ENCODE measurements around the gene POLR3G.
A peak's percentile ranks its signal among the peaks of the same experiment; 100 is the strongest.

Gene POLR3G

DNA sequence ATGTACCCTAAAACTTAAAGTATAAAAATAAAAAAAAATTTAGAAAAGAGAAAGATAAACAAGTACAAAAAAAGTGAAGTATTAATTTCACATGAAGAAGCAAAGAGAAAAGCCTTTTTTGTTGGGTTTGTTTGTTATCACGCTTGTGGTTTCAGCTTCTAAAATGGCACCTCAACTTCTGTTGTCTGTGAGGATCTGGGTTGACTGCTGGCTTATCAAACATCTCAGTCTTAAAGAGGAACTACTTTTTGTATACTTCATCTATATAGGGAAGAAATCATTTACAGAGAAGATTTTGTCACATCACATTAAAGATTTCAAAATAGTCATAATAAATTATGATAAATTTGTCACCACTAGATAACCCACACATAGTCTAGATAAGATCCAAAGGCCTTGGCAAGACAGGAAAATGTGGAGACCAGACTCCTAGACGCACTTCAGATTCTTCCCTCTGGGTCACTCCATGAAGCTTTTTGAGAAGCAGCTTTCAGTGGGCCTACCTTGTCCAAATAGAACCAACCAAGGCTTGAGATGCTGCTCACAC is 75.1 kb downstream of the POLR3G start:
- Histone ChIP-seq H3K27me3 (ENCODE audit: control insufficient read depth, insufficient read depth, low read length) (no peaks in the 10 kb centered on the region), H3K27ac (ENCODE audit: low read length) (no peak overlapping the region), H3K9me3 (ENCODE audit: control insufficient read depth, insufficient read depth, low read length) (no peaks in the 10 kb centered on the region), H3K36me3 (ENCODE audit: control insufficient read depth, insufficient read depth, low read length) (no peaks in the 10 kb centered on the region), H3K4me3 (ENCODE audit: low read length) (no peak overlapping the region), H3K4me1 (ENCODE audit: control insufficient read depth, insufficient read depth, low read length) (peaks cover 3% of the 10 kb centered on the region; the same call in 1 of the 2 replicates)
- WGBS (ENCODE audit: insufficient coverage, insufficient read length), result no CpG with 5 or more reads among the region's 2 CpGs
- no peak for DNase-seq (ENCODE audit: low read depth, low spot score)

DNA sequence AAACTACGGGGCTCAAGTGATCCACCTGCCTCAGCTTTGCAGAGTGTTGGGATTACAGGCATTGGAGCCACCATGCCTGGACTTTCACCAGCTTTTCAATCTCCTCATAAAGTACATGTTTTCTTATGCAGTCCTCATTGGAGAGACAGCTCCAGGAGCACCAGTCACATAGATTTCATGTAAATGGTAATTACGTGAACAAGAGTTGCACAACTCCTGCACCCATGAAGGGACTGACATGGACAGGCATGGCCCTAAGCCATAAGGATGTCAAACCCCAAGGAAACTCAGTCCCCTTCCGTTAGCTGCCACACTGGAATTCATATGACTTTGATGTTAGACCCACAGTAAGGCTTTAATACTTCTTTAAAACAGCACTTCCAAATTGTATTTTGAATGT is 76.3 kb downstream of the POLR3G start:
- Histone ChIP-seq H3K4me3 (ENCODE audit: low read length) (no peak overlapping the region), H3K36me3 (ENCODE audit: control insufficient read depth, insufficient read depth, low read length) (no peaks in the 10 kb centered on the region), H3K27ac (ENCODE audit: low read length) (no peak overlapping the region), H3K9me3 (ENCODE audit: control insufficient read depth, insufficient read depth, low read length) (no peaks in the 10 kb centered on the region), H3K27me3 (ENCODE audit: control insufficient read depth, insufficient read depth, low read length) (no peaks in the 10 kb centered on the region), H3K4me1 (ENCODE audit: control insufficient read depth, insufficient read depth, low read length) (peaks cover 3% of the 10 kb centered on the region; the same call in 1 of the 2 replicates)
- DNase-seq (ENCODE audit: low read depth, low spot score), result no peak
- no CpG with 5 or more reads among the region's 3 CpGs for WGBS (ENCODE audit: insufficient coverage, insufficient read length)

DNA sequence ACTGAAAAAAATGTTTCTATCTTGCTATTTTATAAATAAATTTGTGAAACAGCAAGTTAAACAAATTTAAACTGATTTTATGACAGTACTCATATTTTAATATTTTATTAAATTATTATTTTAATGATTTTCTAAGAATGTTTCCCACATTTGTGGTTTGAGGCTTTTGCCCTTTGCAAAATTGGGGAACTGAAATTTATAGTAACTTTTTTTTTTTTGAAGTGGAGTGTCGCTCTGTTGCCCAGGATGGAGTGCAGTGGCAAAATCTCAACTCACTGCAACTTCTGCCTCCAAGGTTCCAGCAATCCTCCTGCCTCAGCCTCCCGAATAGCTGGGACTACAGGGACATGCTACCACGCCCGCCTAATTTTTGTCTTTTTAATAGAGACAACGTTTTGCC is 76.7 kb downstream of the POLR3G start:
- Histone ChIP-seq H3K27ac (ENCODE audit: low read length) (no peak overlapping the region), H3K9me3 (ENCODE audit: control insufficient read depth, insufficient read depth, low read length) (no peaks in the 10 kb centered on the region), H3K4me1 (ENCODE audit: control insufficient read depth, insufficient read depth, low read length) (peaks cover 3% of the 10 kb centered on the region; the same call in 1 of the 2 replicates), H3K27me3 (ENCODE audit: control insufficient read depth, insufficient read depth, low read length) (no peaks in the 10 kb centered on the region), H3K36me3 (ENCODE audit: control insufficient read depth, insufficient read depth, low read length) (no peaks in the 10 kb centered on the region), H3K4me3 (ENCODE audit: low read length) (no peak overlapping the region)
- no CpG with 5 or more reads among the region's 5 CpGs for WGBS (ENCODE audit: insufficient coverage, insufficient read length)
- no peak for DNase-seq (ENCODE audit: low read depth, low spot score)

DNA sequence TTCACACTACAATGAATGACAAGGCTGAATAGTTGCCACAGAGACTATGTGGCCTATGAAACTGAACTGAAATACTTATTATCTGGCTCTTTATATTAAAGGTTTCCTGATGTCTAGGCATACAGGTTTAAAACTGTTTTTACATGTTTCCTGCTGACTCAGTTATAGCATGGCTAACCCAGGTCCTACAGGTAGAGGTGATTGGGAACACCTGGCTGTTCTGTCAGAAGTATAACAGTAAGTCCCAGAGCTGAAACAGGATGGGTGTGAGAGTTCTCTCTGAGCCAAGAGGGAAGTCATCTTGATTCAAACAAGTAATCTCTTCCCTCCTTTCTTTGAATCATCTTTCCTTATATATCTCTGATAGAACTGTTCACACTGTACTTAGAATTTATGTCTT is 79.0 kb downstream of the POLR3G start:
- H3K4me1 ChIP-seq (ENCODE audit: control insufficient read depth, insufficient read depth, low read length), result no peaks in the 10 kb centered on the region; the same call in 1 of the 2 replicates
- no peak for DNase-seq (ENCODE audit: low read depth, low spot score)
- H3K36me3 ChIP-seq (ENCODE audit: control insufficient read depth, insufficient read depth, low read length), result no peaks in the 10 kb centered on the region
- no peak overlapping the region for H3K27ac ChIP-seq (ENCODE audit: low read length)
- no peaks in the 10 kb centered on the region for H3K9me3 ChIP-seq (ENCODE audit: control insufficient read depth, insufficient read depth, low read length)
- H3K4me3 ChIP-seq (ENCODE audit: low read length), result no peak overlapping the region
- no peaks in the 10 kb centered on the region for H3K27me3 ChIP-seq (ENCODE audit: control insufficient read depth, insufficient read depth, low read length)

DNA sequence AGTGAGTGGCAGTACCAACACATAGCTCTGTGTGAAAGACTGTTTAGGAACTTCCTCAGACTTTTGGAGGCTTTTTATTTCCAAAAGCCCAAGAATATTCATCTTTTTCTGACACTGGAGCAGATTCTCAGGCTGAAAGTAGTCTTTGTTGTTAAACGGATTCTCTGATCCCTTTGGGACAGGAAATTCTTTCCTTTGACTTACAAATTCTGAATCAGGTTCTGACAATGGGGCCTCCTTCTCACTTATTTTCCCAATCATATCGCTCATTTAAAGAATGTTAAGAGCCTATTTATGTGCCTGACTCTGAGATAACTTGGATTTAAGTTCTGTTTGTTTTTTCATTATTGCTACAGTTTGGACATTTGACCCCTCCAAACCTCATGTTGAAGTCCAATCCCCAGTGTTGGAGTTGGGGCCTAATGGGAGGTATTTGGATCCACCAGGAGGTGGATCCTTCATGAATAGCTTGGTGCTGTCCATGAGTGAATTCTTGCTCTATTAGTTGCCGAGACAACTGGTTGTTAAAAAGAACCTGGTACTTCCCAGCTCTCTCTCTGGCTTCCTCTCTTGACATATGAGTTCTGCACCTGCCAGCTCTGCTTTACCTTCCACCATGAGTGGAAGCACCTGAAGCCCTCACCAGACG is 79.8 kb downstream of the POLR3G start:
- WGBS (ENCODE audit: insufficient coverage, insufficient read length), result no CpG with 5 or more reads among the region's 4 CpGs

DNA sequence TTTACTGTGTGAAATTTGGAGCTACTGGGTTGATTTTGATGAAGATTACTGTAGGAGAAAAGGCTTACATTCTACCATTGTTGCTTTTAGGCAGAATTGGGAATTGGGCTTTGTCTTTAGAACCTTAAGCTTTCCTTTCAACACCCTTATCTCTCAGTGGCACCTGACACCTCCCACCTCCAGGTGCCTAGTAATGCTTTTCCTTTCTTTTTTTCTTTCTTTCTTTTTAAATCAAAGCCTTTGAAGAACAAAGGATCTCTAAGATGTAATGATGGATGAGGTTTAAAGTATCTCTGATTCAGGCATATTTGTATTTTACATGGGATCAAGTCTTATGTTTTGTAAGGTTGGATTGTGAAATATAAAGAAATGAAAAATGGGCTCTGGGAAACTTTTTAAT is 81.0 kb downstream of the POLR3G start:
- Histone ChIP-seq H3K9me3 (ENCODE audit: control insufficient read depth, insufficient read depth, low read length) (no peaks in the 10 kb centered on the region), H3K4me1 (ENCODE audit: control insufficient read depth, insufficient read depth, low read length) (no peaks in the 10 kb centered on the region; the same call in 1 of the 2 replicates), H3K4me3 (ENCODE audit: low read length) (no peak overlapping the region), H3K27ac (ENCODE audit: low read length) (no peak overlapping the region), H3K36me3 (ENCODE audit: control insufficient read depth, insufficient read depth, low read length) (no peaks in the 10 kb centered on the region), H3K27me3 (ENCODE audit: control insufficient read depth, insufficient read depth, low read length) (no peaks in the 10 kb centered on the region)
- DNase-seq (ENCODE audit: low read depth, low spot score), result no peak

More for the DNA sequence above, 79.8 kb downstream of the POLR3G start:
- H3K27me3 ChIP-seq (ENCODE audit: control insufficient read depth, insufficient read depth, low read length), result no peaks in the 10 kb centered on the region
- H3K9me3 ChIP-seq (ENCODE audit: control insufficient read depth, insufficient read depth, low read length), result no peaks in the 10 kb centered on the region
- no peak for DNase-seq (ENCODE audit: low read depth, low spot score)
- H3K36me3 ChIP-seq (ENCODE audit: control insufficient read depth, insufficient read depth, low read length), result no peaks in the 10 kb centered on the region
- no peak overlapping the region for H3K4me3 ChIP-seq (ENCODE audit: low read length)
- no peak overlapping the region for H3K27ac ChIP-seq (ENCODE audit: low read length)
- no peaks in the 10 kb centered on the region; the same call in 1 of the 2 replicates for H3K4me1 ChIP-seq (ENCODE audit: control insufficient read depth, insufficient read depth, low read length)

DNA sequence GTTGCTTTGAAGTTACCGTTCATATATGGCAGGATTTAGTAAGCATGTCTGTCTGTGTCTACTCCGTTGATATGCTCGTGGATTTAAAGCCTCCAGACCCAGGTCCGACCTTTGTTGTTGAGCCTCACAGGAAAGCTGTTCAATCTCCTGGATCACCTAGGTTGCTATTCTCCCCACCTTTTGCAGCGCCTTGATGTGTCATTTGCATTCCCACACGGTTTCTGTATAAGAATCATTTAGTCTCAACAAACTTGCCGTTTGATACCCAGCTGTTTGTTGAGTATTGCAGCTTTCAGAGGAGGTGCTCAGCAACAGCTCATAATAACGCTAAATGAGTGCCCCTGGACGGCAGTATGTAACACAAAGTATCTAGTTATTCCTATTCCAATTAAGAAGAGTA is 82.7 kb downstream of the POLR3G start:
- Histone ChIP-seq H3K9me3 (ENCODE audit: control insufficient read depth, insufficient read depth, low read length) (no peaks in the 10 kb centered on the region), H3K4me3 (ENCODE audit: low read length) (no peak overlapping the region), H3K4me1 (ENCODE audit: control insufficient read depth, insufficient read depth, low read length) (no peaks in the 10 kb centered on the region; the same call in 1 of the 2 replicates), H3K36me3 (ENCODE audit: control insufficient read depth, insufficient read depth, low read length) (no peaks in the 10 kb centered on the region), H3K27me3 (ENCODE audit: control insufficient read depth, insufficient read depth, low read length) (no peaks in the 10 kb centered on the region), H3K27ac (ENCODE audit: low read length) (no peak overlapping the region)
- no peak for DNase-seq (ENCODE audit: low read depth, low spot score)
- no CpG with 5 or more reads among the region's 9 CpGs for whole genome bisulfite sequencing (ENCODE audit: insufficient coverage, insufficient read length)

DNA sequence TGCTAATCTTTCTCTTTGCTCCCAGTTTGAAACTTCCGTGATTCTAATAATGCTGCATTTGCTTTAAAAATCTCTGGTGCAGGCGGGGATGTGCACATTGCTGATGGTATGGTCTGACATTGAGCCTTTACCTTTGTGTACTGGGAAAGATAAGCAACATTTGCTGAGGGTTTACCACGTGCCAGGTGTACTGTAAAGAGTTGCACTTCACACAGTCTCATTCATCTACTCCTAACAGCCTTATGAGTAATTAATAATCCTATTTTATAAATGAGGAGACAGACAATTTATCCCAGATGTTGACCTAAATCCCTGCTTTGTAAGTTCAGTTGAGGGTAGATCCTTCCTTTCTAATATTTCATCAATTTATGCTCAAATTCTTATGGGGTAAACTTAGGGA is 83.2 kb downstream of the POLR3G start:
- Histone ChIP-seq H3K27me3 (ENCODE audit: control insufficient read depth, insufficient read depth, low read length) (no peaks in the 10 kb centered on the region), H3K4me3 (ENCODE audit: low read length) (peak overlapping the region; percentile 64; the same call in 1 of the 2 replicates), H3K36me3 (ENCODE audit: control insufficient read depth, insufficient read depth, low read length) (no peaks in the 10 kb centered on the region), H3K9me3 (ENCODE audit: control insufficient read depth, insufficient read depth, low read length) (no peaks in the 10 kb centered on the region), H3K4me1 (ENCODE audit: control insufficient read depth, insufficient read depth, low read length) (no peaks in the 10 kb centered on the region; the same call in 1 of the 2 replicates), H3K27ac (ENCODE audit: low read length) (no peak overlapping the region)
- no peak for DNase-seq (ENCODE audit: low read depth, low spot score)
- no CpG with 5 or more reads among the region's 3 CpGs for WGBS (ENCODE audit: insufficient coverage, insufficient read length)

DNA sequence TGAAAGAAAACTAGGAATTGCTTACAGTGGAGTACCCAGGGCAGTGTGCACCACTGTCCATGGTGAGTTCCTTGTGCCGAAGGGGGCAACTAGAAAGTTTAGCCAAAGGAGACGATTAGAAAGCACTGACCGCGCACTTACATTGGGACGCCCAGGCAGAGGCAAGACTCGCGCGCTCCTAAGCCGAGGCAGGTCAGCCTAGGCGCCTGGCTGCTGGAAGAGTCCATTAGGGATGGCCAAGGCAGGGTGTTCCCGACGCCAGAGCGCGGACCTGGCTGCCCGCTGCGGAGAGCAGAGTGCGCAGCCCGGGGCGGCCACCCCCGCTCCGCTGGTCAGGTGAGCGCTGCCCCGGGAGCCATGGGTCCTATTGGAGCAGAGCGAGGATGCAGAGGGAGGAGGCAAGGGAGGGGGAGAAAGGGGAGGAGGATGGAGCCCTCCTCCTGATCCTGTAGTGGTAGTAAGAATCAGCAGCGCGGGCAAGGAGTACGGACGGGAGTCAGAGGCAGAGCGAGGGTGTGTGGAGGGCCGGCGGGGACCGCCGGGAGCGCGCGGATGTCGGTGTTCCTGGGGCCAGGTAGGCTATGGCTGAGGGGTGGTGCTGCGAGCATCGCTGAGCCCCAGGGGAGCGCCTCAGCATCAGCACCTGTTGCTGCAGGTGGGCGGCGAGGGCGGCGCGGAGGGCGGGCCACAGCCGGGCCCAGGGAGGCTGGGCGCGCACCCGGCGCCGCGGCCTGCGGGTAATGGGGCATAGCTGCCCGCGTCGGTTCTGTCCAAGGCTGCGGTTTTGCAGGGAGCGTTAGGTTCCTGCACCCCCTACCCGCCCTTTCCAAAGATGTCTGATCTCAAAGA is 83.9 kb downstream of the POLR3G start, which contains the start of gene ADGRV1:
ADGRV1 (plus strand) TSS at position 454 of the 849 bp plus-strand sequence; CDS start at position 553, 99 bp downstream.
- Histone ChIP-seq H3K9me3 (ENCODE audit: control insufficient read depth, insufficient read depth, low read length) (no peaks in the 10 kb centered on the region), H3K27me3 (ENCODE audit: control insufficient read depth, insufficient read depth, low read length) (no peaks in the 10 kb centered on the region), H3K4me3 (ENCODE audit: low read length) (peak within 1 kb of the TSS; percentile 79), H3K4me1 (ENCODE audit: control insufficient read depth, insufficient read depth, low read length) (no peaks in the 10 kb centered on the region; the same call in 1 of the 2 replicates), H3K36me3 (ENCODE audit: control insufficient read depth, insufficient read depth, low read length) (no peaks in the 10 kb centered on the region), H3K27ac (ENCODE audit: low read length) (no peak within 1 kb of the TSS)
- DNase-seq (ENCODE audit: low read depth, low spot score), result peak; percentile 96
- no CpG with 5 or more reads among the region's 60 CpGs for WGBS (ENCODE audit: insufficient coverage, insufficient read length)

DNA sequence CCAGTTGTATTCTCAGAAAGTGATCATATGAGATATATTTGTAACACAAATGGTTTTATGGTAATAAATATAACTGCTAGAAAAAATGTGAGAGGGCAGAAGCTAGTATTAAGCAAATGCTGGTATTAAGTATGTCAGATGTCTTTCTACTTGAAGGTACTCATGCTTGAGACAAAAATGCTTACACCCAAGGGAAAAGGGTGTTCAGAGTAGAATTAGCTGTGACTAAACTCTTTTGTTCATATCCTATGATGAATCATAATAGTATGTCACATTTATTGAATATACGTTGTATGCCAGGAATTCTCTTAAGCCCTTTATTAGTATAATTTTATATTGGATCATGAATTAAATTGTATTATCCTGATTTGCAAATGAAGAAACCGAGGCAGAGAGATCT is 86.1 kb downstream of the POLR3G start:
- DNase-seq (ENCODE audit: low read depth, low spot score), result no peak
- no peaks in the 10 kb centered on the region for H3K36me3 ChIP-seq (ENCODE audit: control insufficient read depth, insufficient read depth, low read length)
- no peaks in the 10 kb centered on the region; the same call in 1 of the 2 replicates for H3K4me1 ChIP-seq (ENCODE audit: control insufficient read depth, insufficient read depth, low read length)
- H3K4me3 ChIP-seq (ENCODE audit: low read length), result no peak overlapping the region
- H3K9me3 ChIP-seq (ENCODE audit: control insufficient read depth, insufficient read depth, low read length), result no peaks in the 10 kb centered on the region
- WGBS (ENCODE audit: insufficient coverage, insufficient read length), result no CpG with 5 or more reads among the region's 2 CpGs
- no peak overlapping the region for H3K27ac ChIP-seq (ENCODE audit: low read length)
- H3K27me3 ChIP-seq (ENCODE audit: control insufficient read depth, insufficient read depth, low read length), result no peaks in the 10 kb centered on the region
